Measurements from ENCODE around the gene RPP25L. TPM values are rescaled to one million over a fixed set of nuclear protein-coding genes. Genes with fewer than 3 reads are reported as not detected.

The RPP25L gene
- total and polyA plus RNA-seq, 2 of the 4 experiments (the other 2 are of a cell fraction): 20.4 to 26.3 TPM

GRCh38 chr9:34611251-34611810 lies 566 bp downstream of the RPP25L start:
- POLR2A ChIA-PET (ENCODE audit: unreplicated experiment): interaction anchor here (0.6 kb wide), 1 partner anchor 1926 kb away, joined by 4 read pairs; no protein-coding TSS in a partner anchor
- no peak for DNase-seq

More at GRCh38 chr9:34611251-34611810, 566 bp downstream of the RPP25L start:
- peak overlapping the region; percentile 92 to 99 for H4K8ac ChIP-seq (ENCODE audit: low read depth in 2 of 2, low read length in 2 of 2)
- in situ Hi-C loops (cut with MboI; ENCODE audit: low sequenced_read_pairs): no loop called here
- H3K79me1 ChIP-seq (ENCODE audit: low read depth in 1 of 2, low read length in 2 of 2): peaks cover 8 to 18% of the 10 kb centered on the region in 2 experiments; a peak in 3 of 4 replicates
- H3K36me3 ChIP-seq (ENCODE audit: control insufficient read depth, insufficient read depth, low read length): peaks cover 12% of the 10 kb centered on the region
- peak overlapping the region; percentile 97 for H2AFZ ChIP-seq (replicated peaks; ENCODE audit: low read length, poor library complexity)
- no peak for TF ChIP-seq SMC3 (IDR thresholded peaks at IDR 0.05; ENCODE audit: low read depth, low read length)
- no peak for TF ChIP-seq POLR2A (IDR thresholded peaks at IDR 0.05; ENCODE audit: low read depth, low read length)
- no peak for TF ChIP-seq BHLHE40 (IDR thresholded peaks at IDR 0.05; ENCODE audit: low read depth, low read length)
- no peak for TF ChIP-seq CHD1 (IDR thresholded peaks at IDR 0.05; ENCODE audit: low read depth, low read length)
- no peak for TF ChIP-seq MXI1 (IDR thresholded peaks at IDR 0.05; ENCODE audit: borderline replicate concordance, low read depth, low read length)
- H2BK120ac ChIP-seq (ENCODE audit: low read depth, low read length): 0 out of 2 replicates have a peak overlapping the region, but pooled peaks have one; percentile 44
- peaks cover 2% of the 10 kb centered on the region for H3K27me3 ChIP-seq (ENCODE audit: control insufficient read depth, insufficient read depth, low read length)
- peak overlapping the region; percentile 78 for H4K91ac ChIP-seq (ENCODE audit: insufficient read depth, low read depth, low read length)
- H4K20me1 ChIP-seq (ENCODE audit: insufficient read depth, low read length): no peaks in the 10 kb centered on the region
- peak; percentile 38 for ATAC-seq (ENCODE audit: low read depth)
- peak overlapping the region; percentile 98 for H3K14ac ChIP-seq (replicated peaks; ENCODE audit: low read depth, low read length)
- peak overlapping the region; percentile 90 for H3K23ac ChIP-seq (ENCODE audit: low read depth, low read length)
- peak overlapping the region; percentile 94 for H3K4ac ChIP-seq (ENCODE audit: low read depth, low read length)
- H3K4me2 ChIP-seq (ENCODE audit: low read depth, low read length): peak overlapping the region; percentile 87
- peak overlapping the region; percentile 90 for H2AK9ac ChIP-seq (replicated peaks; ENCODE audit: low read depth, low read length, poor library complexity)
- peak overlapping the region; percentile 75 for H2AK5ac ChIP-seq (ENCODE audit: low read depth, low read length)
- peaks cover 12% of the 10 kb centered on the region for H3K9me1 ChIP-seq (ENCODE audit: insufficient read depth, low read length)
- H3K4me1 ChIP-seq (ENCODE audit: control insufficient read depth, insufficient read depth, low read length): peaks cover 6% of the 10 kb centered on the region; the same call in 1 of the 2 replicates
- peak overlapping the region; percentile 80; the same call in 1 of the 2 replicates for H3K56ac ChIP-seq (ENCODE audit: extremely low read depth, insufficient read depth, low read length)
- peak overlapping the region; percentile 74 for H4K5ac ChIP-seq (ENCODE audit: low read depth, low read length)
- CTCF ChIA-PET: no interaction called here
- H3K27ac ChIP-seq (ENCODE audit: insufficient read depth, low read length): peak overlapping the region; percentile 74
- H3K18ac ChIP-seq (ENCODE audit: low read depth, low read length): peak overlapping the region; percentile 65
- H2BK5ac ChIP-seq (ENCODE audit: low read depth, low read length, poor library complexity, severe bottlenecking): peak overlapping the region; percentile 66
- H3K4me3 ChIP-seq (ENCODE audit: insufficient read depth, low read depth, low read length): peak overlapping the region; percentile 69
- H2BK20ac ChIP-seq (ENCODE audit: low read depth, low read length): no peak overlapping the region
- WGBS, 2 experiments (ENCODE audit: extremely low coverage in 2 of 2, insufficient read length in 1 of 2): 48% methylated on average over 5 of the region's 10 CpGs; no CpG with 5 or more reads in 1 of the 2 experiments
- no peaks in the 10 kb centered on the region for H3K9me3 ChIP-seq (ENCODE audit: control insufficient read depth, insufficient read depth, low read length)
- dilution Hi-C loops (cut with HindIII; ENCODE audit: low sequenced_read_pairs, unreplicated experiment): no loop called here
- intact Hi-C loops (cut with micrococcal nuclease): no loop called here
- H2BK15ac ChIP-seq (ENCODE audit: low read depth, low read length): no peak overlapping the region
- H3K9ac ChIP-seq (ENCODE audit: low read depth, low read length): peak overlapping the region; percentile 92
- no TSS peak for BruUV-seq (replicated peaks)

All from IMR-90 (cell line).